HG03135 (cell line): ENCODE data around the gene GALNT18.
"Not testable (repeated sequence)": the region's sequence is repeated elsewhere in the genome, so short reads cannot be mapped to it uniquely, and the experiment has no call there.

Source experiments
- ATAC-seq: cut with Tn5 transposase; IDR thresholded peaks from one replicate; pipeline ENCODE4 v1.9.1; 2021; ENCODE audit warnings: mild to moderate bottlenecking, moderate library complexity; ENCODE audit not compliant: unreplicated experiment

Gene GALNT18

GRCh38 chr11:11468954-11469353 lies 152.9 kb downstream of the GALNT18 start:
- no peak for ATAC-seq

- no peak for ATAC-seq
Measured at GRCh38 chr11:11467312-11467711, 154.5 kb downstream of the GALNT18 start.

- no peak for ATAC-seq
Measured at GRCh38 chr11:11464555-11464954, 157.2 kb downstream of the GALNT18 start.

- no peak for ATAC-seq
Measured at GRCh38 chr11:11463405-11463804, 158.4 kb downstream of the GALNT18 start.

GRCh38 chr11:11461473-11461872 lies 160.3 kb downstream of the GALNT18 start:
- no peak for ATAC-seq

GRCh38 chr11:11459578-11459977 lies 162.2 kb downstream of the GALNT18 start:
- ATAC-seq: no peak

- ATAC-seq: no peak
Measured at GRCh38 chr11:11458485-11458884, 163.3 kb downstream of the GALNT18 start.

- no peak for ATAC-seq
Measured at GRCh38 chr11:11458001-11458400, 163.8 kb downstream of the GALNT18 start.

GRCh38 chr11:11456866-11457265 lies 164.9 kb downstream of the GALNT18 start:
- ATAC-seq: no peak

GRCh38 chr11:11454671-11455223 lies 167.1 kb downstream of the GALNT18 start:
- no peak for ATAC-seq

- ATAC-seq: peak; percentile 95
Measured at GRCh38 chr11:11451501-11452005, 170.3 kb downstream of the GALNT18 start.

- ATAC-seq: no peak
Measured at GRCh38 chr11:11450744-11451362, 171.0 kb downstream of the GALNT18 start.

GRCh38 chr11:11449327-11449726 lies 172.5 kb downstream of the GALNT18 start:
- no peak for ATAC-seq

- no peak for ATAC-seq
Measured at GRCh38 chr11:11448626-11449025, 173.2 kb downstream of the GALNT18 start.

- ATAC-seq: not testable (repeated sequence)
Measured at GRCh38 chr11:11447601-11448000, 174.2 kb downstream of the GALNT18 start.

- ATAC-seq: no peak
Measured at GRCh38 chr11:11446967-11447366, 174.8 kb downstream of the GALNT18 start.

- ATAC-seq: no peak
Measured at GRCh38 chr11:11446564-11446963, 175.2 kb downstream of the GALNT18 start.

- no peak for ATAC-seq
Measured at GRCh38 chr11:11445441-11446185, 176.2 kb downstream of the GALNT18 start.

- no peak for ATAC-seq
Measured at GRCh38 chr11:11444804-11445131, 177.0 kb downstream of the GALNT18 start.

GRCh38 chr11:11444027-11444803 lies 177.6 kb downstream of the GALNT18 start:
- no peak for ATAC-seq

- no peak for ATAC-seq
Measured at GRCh38 chr11:11442791-11443190, 179.0 kb downstream of the GALNT18 start.
